ENCODE data around the gene PSMB3.

Gene PSMB3

GRCh38 chr17:38794221-38794620 is 41.7 kb downstream of the PSMB3 start:
- no peak overlapping the region for H3K4me3 ChIP-seq (ENCODE audit: low read depth, low read length)

- no peak overlapping the region for H3K4me3 ChIP-seq (ENCODE audit: low read depth, low read length)
Observed at GRCh38 chr17:38796451-38797157, 44.1 kb downstream of the PSMB3 start.

- H3K4me3 ChIP-seq (ENCODE audit: low read depth, low read length) = no peak overlapping the region
Observed at GRCh38 chr17:38797158-38797490, 44.6 kb downstream of the PSMB3 start.

GRCh38 chr17:38797828-38798227 is 45.3 kb downstream of the PSMB3 start:
- no peak overlapping the region for H3K4me3 ChIP-seq (ENCODE audit: low read depth, low read length)

GRCh38 chr17:38798614-38799500 is 46.3 kb downstream of the PSMB3 start:
- H3K4me3 ChIP-seq (ENCODE audit: low read depth, low read length) = peak overlapping the region; percentile 78

- peak within 1 kb of the TSS; percentile 78 for H3K4me3 ChIP-seq (ENCODE audit: low read depth, low read length)
Observed at GRCh38 chr17:38799501-38800236, 47.1 kb downstream of the PSMB3 start, which contains the start of gene PIP4K2B. Gene PIP4K2B (minus strand): TSS chr17:38799556. CDS start chr17:38799424, 132 bp downstream.

- peak overlapping the region; percentile 50 for H3K4me3 ChIP-seq (ENCODE audit: low read depth, low read length)
Observed at GRCh38 chr17:38800237-38800760, 47.8 kb downstream of the PSMB3 start.

GRCh38 chr17:38809828-38810227 is 57.3 kb downstream of the PSMB3 start:
- no peak overlapping the region for H3K4me3 ChIP-seq (ENCODE audit: low read depth, low read length)

All from iPS-11a (cell line).